Activated CD4-positive, alpha-beta memory T cell treated with anti-CD3 and anti-CD28 coated beads for 36 hours (primary cell): ENCODE measurements around the gene CFAP74. TPM values are rescaled to one million over a fixed set of nuclear protein-coding genes. Genes with fewer than 3 reads are reported as not detected.

Experiments
- CTCF ChIA-PET: fragments of 350-600 bp; sonication (Branson Sonifier 250); formaldehyde crosslinking; loops from one replicate; lab custom pipeline; 2021; ENCODE audit warnings: antibody characterized with exemption, inconsistent platforms; lab: Charles Lee
- POLR2A ChIA-PET: fragments of 350-600 bp; sonication (Branson Sonifier 250); formaldehyde crosslinking; loops from one replicate; lab custom pipeline; 2021; ENCODE audit warnings: antibody characterized with exemption; lab: Charles Lee
- DNase-seq: peaks from one replicate; pipeline ENCODE4 v3.0.0-alpha.2; 2020
- H3K27ac Mint-ChIP-seq: one replicate; pipeline ENCODE4 v1.8.0; 2021; ENCODE audit warnings: mixed read lengths
- H3K27me3 Mint-ChIP-seq: one replicate; pipeline ENCODE4 v1.8.0; 2021; ENCODE audit warnings: mixed read lengths
- H3K36me3 Mint-ChIP-seq: one replicate; pipeline ENCODE4 v1.8.0; 2021; ENCODE audit warnings: mixed read lengths
- H3K4me1 Mint-ChIP-seq: one replicate; pipeline ENCODE4 v1.8.0; 2021; ENCODE audit warnings: low read depth, mixed read lengths
- H3K4me3 Mint-ChIP-seq: one replicate; pipeline ENCODE4 v1.8.0; 2021; ENCODE audit warnings: mild to moderate bottlenecking, mixed read lengths
- H3K9me3 Mint-ChIP-seq: one replicate; pipeline ENCODE4 v1.8.0; 2021; ENCODE audit warnings: mixed read lengths
- intact Hi-C: fragments of 100-400 bp; cut with micrococcal nuclease; formaldehyde crosslinking; loops from one replicate; pipeline ENCODE4 v1.15.1; 2023
- total RNA-seq, 2 experiments: library from RNA; stranded (reverse); gene quantifications; one replicate each; pipeline ENCODE4 v1.2.3, GENCODE V29; 2021

Gene CFAP74
- total RNA-seq, 2 experiments from 2014 or later = not detected

DNA sequence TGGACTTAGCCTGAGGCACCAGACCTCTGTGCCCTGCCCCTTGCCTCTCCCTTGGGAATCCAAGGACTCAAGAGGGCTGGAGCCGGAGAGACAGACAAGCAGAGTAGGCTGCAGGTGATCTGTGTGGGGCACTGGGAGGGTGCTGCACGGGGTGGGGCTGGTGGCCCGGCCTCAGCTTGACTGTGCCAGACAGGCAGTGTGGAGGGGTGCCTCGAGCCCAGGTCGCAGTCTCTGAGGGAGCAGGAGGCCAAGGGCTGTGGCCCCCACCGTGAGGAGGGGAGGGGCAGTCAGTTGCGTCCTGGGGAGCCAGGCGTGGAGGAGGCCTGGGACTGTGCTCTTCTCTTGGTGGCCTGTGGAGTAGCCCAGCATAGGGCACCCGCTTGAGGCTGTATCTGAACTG lies 19.6 kb upstream of the CFAP74 start:
- no peak overlapping the region for H3K4me3 Mint-ChIP-seq
- H3K36me3 Mint-ChIP-seq = no peaks in the 10 kb centered on the region
- H3K9me3 Mint-ChIP-seq = no peaks in the 10 kb centered on the region
- CTCF ChIA-PET = no interaction called here
- peaks cover 31% of the 10 kb centered on the region for H3K27me3 Mint-ChIP-seq
- H3K4me1 Mint-ChIP-seq = peaks cover 3% of the 10 kb centered on the region
- DNase-seq = no peak
- intact Hi-C loops = no loop called here
- POLR2A ChIA-PET = no interaction called here
- no peak overlapping the region for H3K27ac Mint-ChIP-seq

GRCh38 chr1:2022063-2022770 lies 18.6 kb upstream of the CFAP74 start:
- Mint-ChIP-seq H3K4me3 (no peak overlapping the region), H3K36me3 (no peaks in the 10 kb centered on the region), H3K27me3 (peaks cover 39% of the 10 kb centered on the region), H3K9me3 (no peaks in the 10 kb centered on the region), H3K27ac (no peak overlapping the region), H3K4me1 (peaks cover 3% of the 10 kb centered on the region)
- CTCF ChIA-PET = no interaction called here
- intact Hi-C loops = no loop called here
- POLR2A ChIA-PET = no interaction called here
- DNase-seq = no peak

DNA sequence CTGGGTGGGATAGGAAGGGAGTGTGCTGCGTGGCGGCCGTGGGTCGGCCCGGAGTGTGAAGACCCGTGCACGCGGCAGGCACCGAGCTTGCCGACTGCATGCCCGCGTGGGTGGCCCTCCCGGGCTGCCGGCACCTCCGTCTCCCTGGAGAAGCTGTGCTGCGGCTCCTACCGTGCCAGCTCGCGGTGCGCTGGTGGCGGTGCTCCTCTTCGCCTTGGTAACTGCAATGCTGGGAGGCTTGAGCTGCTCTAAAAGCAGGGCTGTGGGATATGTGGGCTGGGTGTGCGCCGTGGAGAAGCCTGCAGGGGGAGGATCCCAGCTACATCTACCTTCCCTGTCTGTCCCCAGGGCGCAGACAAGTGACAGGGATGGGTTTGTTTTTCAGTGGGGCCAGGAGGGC lies 18.0 kb upstream of the CFAP74 start:
- CTCF ChIA-PET = no interaction called here
- H3K36me3 Mint-ChIP-seq = no peaks in the 10 kb centered on the region

GRCh38 chr1:2020310-2020655 lies 16.7 kb upstream of the CFAP74 start:
- ChIA-PET POLR2A (no interaction called here), CTCF (no interaction called here)
- intact Hi-C loops = no loop called here
- no peak for DNase-seq
- Mint-ChIP-seq H3K9me3 (no peaks in the 10 kb centered on the region), H3K27ac (no peak overlapping the region), H3K36me3 (no peaks in the 10 kb centered on the region), H3K4me1 (peaks cover 3% of the 10 kb centered on the region), H3K27me3 (peaks cover 48% of the 10 kb centered on the region), H3K4me3 (no peak overlapping the region)

More for the DNA sequence above, 18.0 kb upstream of the CFAP74 start:
- Mint-ChIP-seq H3K4me3 (no peak overlapping the region), H3K27me3 (peaks cover 46% of the 10 kb centered on the region), H3K27ac (no peak overlapping the region), H3K4me1 (peaks cover 3% of the 10 kb centered on the region), H3K9me3 (no peaks in the 10 kb centered on the region)
- POLR2A ChIA-PET = no interaction called here
- no peak for DNase-seq
- intact Hi-C loops = no loop called here

GRCh38 chr1:2019571-2020309 lies 16.2 kb upstream of the CFAP74 start:
- Mint-ChIP-seq H3K27me3 (peaks cover 53% of the 10 kb centered on the region), H3K4me3 (no peak overlapping the region), H3K27ac (no peak overlapping the region), H3K36me3 (no peaks in the 10 kb centered on the region), H3K9me3 (no peaks in the 10 kb centered on the region), H3K4me1 (peaks cover 3% of the 10 kb centered on the region)
- CTCF ChIA-PET = interaction anchor here (1.0 kb wide), 1 partner anchor 25 kb away, joined by 8 read pairs; no protein-coding TSS in a partner anchor
- no peak for DNase-seq
- POLR2A ChIA-PET = no interaction called here
- intact Hi-C loops = no loop called here

- POLR2A ChIA-PET = no interaction called here
Observed at GRCh38 chr1:2019172-2019543, 15.6 kb upstream of the CFAP74 start, which contains the start of gene GABRD. Gene GABRD (plus strand): TSS chr1:2019345. CDS start chr1:2019424, 79 bp downstream.

GRCh38 chr1:2018217-2019171 lies 14.9 kb upstream of the CFAP74 start:
- ChIA-PET CTCF (interaction anchor here (1.0 kb wide), 1 partner anchor 27 kb away, joined by 8 read pairs; no protein-coding TSS in a partner anchor), POLR2A (no interaction called here)
- Mint-ChIP-seq H3K27me3 (peaks cover 58% of the 10 kb centered on the region), H3K36me3 (no peaks in the 10 kb centered on the region), H3K4me3 (peak overlapping the region; percentile 45), H3K9me3 (no peaks in the 10 kb centered on the region), H3K4me1 (peaks cover 3% of the 10 kb centered on the region), H3K27ac (no peak overlapping the region)
- DNase-seq = no peak
- intact Hi-C loops = no loop called here

More at GRCh38 chr1:2019172-2019543, 15.6 kb upstream of the CFAP74 start, which contains the start of gene GABRD:
- Mint-ChIP-seq H3K27ac (no peak within 1 kb of the TSS), H3K9me3 (no peaks in the 10 kb centered on the region), H3K27me3 (peaks cover 59% of the 10 kb centered on the region), H3K4me3 (peak within 1 kb of the TSS; percentile 45), H3K4me1 (peaks cover 3% of the 10 kb centered on the region), H3K36me3 (no peaks in the 10 kb centered on the region)
- peak; percentile 15 for DNase-seq
- intact Hi-C loops = no loop called here
- CTCF ChIA-PET = interaction anchor here (1.0 kb wide), 1 partner anchor 26 kb away, joined by 8 read pairs; no protein-coding TSS in a partner anchor

DNA sequence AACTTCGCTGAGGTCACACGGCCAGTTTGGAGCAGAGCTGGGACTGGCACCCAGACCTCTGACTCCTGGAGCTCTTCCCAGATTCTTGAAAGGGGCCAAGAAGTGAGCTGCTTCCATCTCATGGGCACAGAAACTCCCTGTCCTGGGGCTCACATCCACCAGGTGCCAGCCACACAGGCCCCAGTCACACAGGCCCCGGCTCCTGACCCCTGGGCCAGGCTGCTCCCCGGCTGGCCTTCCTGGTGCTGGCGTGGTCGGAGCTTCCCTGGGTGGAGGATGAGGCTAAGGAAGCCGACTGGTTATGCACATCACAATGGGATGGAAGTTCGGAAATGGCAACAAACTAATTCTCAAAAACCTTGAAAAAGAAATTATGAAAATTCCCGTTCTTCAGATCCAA lies 12.5 kb upstream of the CFAP74 start:
- CTCF ChIA-PET = interaction anchor here (1.8 kb wide), 1 partner anchor 28 kb away, joined by 6 read pairs; no protein-coding TSS in a partner anchor
- no peaks in the 10 kb centered on the region for H3K36me3 Mint-ChIP-seq
- H3K4me3 Mint-ChIP-seq = no peak overlapping the region
- H3K27me3 Mint-ChIP-seq = peaks cover 42% of the 10 kb centered on the region
- DNase-seq = no peak
- H3K27ac Mint-ChIP-seq = no peak overlapping the region
- POLR2A ChIA-PET = no interaction called here
- H3K4me1 Mint-ChIP-seq = peaks cover 3% of the 10 kb centered on the region
- no peaks in the 10 kb centered on the region for H3K9me3 Mint-ChIP-seq
- intact Hi-C loops = no loop called here

GRCh38 chr1:2014741-2015735 lies 11.5 kb upstream of the CFAP74 start:
- Mint-ChIP-seq H3K4me3 (no peak overlapping the region), H3K36me3 (no peaks in the 10 kb centered on the region), H3K9me3 (no peaks in the 10 kb centered on the region), H3K27ac (no peak overlapping the region), H3K4me1 (peaks cover 3% of the 10 kb centered on the region), H3K27me3 (peaks cover 33% of the 10 kb centered on the region)
- CTCF ChIA-PET = no interaction called here
- POLR2A ChIA-PET = no interaction called here
- intact Hi-C loops = no loop called here
- no peak for DNase-seq

DNA sequence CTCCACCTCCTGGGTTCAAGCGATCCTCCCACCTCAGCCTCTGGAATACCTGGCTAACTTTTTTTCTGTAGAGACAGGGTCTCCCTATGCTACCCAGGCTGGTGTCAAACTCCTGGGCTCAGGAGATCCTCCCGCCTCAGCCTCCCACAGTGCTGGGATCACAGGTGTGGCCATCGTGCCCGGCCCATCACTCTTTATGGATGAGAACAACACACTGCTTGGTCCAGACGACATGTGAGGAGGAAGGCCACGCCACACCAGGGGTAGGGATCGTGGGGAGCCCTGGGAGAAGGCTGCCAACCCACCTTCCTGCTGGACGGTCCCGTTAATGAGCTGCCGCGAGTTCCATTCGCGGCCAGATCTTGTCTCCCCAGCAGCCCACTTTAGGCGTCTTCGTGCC lies 10.6 kb upstream of the CFAP74 start:
- Mint-ChIP-seq H3K9me3 (no peaks in the 10 kb centered on the region), H3K4me3 (no peak overlapping the region), H3K27me3 (peaks cover 33% of the 10 kb centered on the region), H3K36me3 (no peaks in the 10 kb centered on the region), H3K4me1 (peaks cover 3% of the 10 kb centered on the region), H3K27ac (no peak overlapping the region)
- ChIA-PET CTCF (no interaction called here), POLR2A (no interaction called here)
- intact Hi-C loops = no loop called here
- no peak for DNase-seq
